Nephron (organoid): ENCODE results near the gene KRT72.

Experiments used
- H3K27ac Mint-ChIP-seq, 3 experiments: 2 replicates each; pipeline ENCODE4 v1.8.0; 2020; ENCODE audit warnings: mixed read lengths in 3 of 3, mild to moderate bottlenecking in 2 of 3, moderate library complexity in 1 of 3
- H3K27me3 Mint-ChIP-seq: 2 replicates; pipeline ENCODE4 v1.8.0; 2021; ENCODE audit warnings: low read depth, mild to moderate bottlenecking, moderate library complexity, mixed read lengths
- H3K36me3 Mint-ChIP-seq: 2 replicates; pipeline ENCODE4 v1.8.0; 2020; ENCODE audit warnings: low read depth, mixed read lengths
- H3K4me1 Mint-ChIP-seq: 2 replicates; pipeline ENCODE4 v1.8.0; 2020; ENCODE audit warnings: mixed read lengths
- H3K4me3 Mint-ChIP-seq, 3 experiments: 2 replicates each; pipeline ENCODE4 v1.8.0; 2020; ENCODE audit warnings: mild to moderate bottlenecking in 3 of 3, mixed read lengths in 3 of 3, moderate library complexity in 2 of 3
- H3K9me3 Mint-ChIP-seq: 2 replicates; pipeline ENCODE4 v1.8.0; 2020; ENCODE audit warnings: mixed read lengths
- CTCF ChIP-seq, 3 experiments: fragments of 200-600 bp; sonication (generic); IDR thresholded peaks; one replicate each; pipeline ENCODE4 v1.5.0; 2021; ENCODE audit warnings: antibody characterized with exemption in 3 of 3; ENCODE audit not compliant: unreplicated experiment in 3 of 3

Gene KRT72

GRCh38 chr12:52617403-52617785 lies 16.1 kb upstream of the KRT72 start:
- Mint-ChIP-seq H3K36me3 (no peaks in the 10 kb centered on the region), H3K4me1 (no peaks in the 10 kb centered on the region)

DNA sequence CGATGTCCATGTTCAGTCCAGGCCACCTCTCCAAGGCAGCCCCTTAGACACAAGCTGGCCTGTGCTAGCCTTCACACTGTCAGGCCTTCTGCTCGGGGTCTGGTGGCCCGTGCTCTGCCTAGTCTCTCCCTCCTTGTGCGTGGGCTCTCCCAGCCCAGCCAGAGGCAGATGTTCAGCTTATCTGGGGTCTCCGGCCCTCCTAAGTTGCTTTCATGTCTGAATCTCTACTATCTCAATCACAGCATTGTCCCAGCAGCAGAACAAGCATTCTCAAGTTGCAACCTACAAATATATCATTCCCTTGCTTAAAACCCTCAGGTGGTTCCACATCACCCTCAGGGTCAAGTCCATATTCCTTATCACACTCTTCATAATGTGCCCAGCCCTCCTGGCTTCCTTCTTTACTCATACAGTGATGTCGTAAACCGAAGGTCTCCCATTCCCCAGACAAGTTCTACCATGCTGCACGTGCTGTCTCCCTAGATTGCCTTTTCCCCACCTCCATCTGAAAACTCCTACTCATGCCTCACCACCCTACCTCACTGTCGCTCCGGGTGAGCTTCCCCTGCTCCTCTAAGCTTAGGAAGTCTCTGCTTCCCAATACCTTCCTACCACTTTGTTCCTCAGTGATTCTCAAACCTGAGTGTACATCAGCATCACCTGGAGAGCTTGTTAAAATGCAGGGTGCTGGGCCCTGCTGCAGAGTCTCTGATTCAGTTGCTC lies 15.6 kb upstream of the KRT72 start:
- no peak for TF ChIP-seq CTCF (IDR thresholded peaks at IDR 0.05; ENCODE audit: unreplicated experiment in 3 of 3)

More at GRCh38 chr12:52617403-52617785, 16.1 kb upstream of the KRT72 start:
- H3K9me3 Mint-ChIP-seq = no peaks in the 10 kb centered on the region
- no peak for TF ChIP-seq CTCF (IDR thresholded peaks at IDR 0.05; ENCODE audit: unreplicated experiment in 3 of 3)
- H3K4me3 Mint-ChIP-seq = no peak overlapping the region
- H3K27me3 Mint-ChIP-seq = peaks cover 33% of the 10 kb centered on the region
- H3K27ac Mint-ChIP-seq = no peak overlapping the region

DNA sequence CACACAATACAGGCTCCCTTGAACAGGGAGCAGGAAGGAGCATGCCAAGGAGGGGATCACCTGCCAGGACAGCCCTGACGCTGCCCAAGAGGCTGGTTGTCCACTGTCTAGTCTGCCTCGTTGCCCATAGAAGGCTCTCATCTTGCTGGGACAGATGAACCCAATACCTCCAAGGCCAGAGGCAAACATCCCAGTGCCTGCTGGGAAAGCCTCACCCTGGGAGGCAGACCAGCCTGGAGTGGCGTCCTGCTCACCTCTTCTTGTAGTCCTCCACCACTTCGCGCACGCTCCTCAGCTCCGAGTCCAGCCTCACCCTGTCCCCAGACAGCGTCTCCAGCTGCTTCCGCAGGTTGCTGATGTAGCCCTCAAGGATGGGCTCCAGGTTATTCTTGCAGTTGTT lies 14.6 kb upstream of the KRT72 start:
- Mint-ChIP-seq H3K36me3 (no peaks in the 10 kb centered on the region), H3K9me3 (no peaks in the 10 kb centered on the region), H3K4me3 (no peak overlapping the region), H3K4me1 (no peaks in the 10 kb centered on the region), H3K27me3 (peaks cover 46% of the 10 kb centered on the region), H3K27ac (no peak overlapping the region)
- TF ChIP-seq CTCF (IDR thresholded peaks at IDR 0.05; ENCODE audit: unreplicated experiment in 3 of 3) = no peak

More for the DNA sequence above, 15.6 kb upstream of the KRT72 start:
- H3K4me3 Mint-ChIP-seq = no peak overlapping the region
- H3K27me3 Mint-ChIP-seq = peaks cover 37% of the 10 kb centered on the region
- H3K9me3 Mint-ChIP-seq = no peaks in the 10 kb centered on the region
- no peaks in the 10 kb centered on the region for H3K4me1 Mint-ChIP-seq
- H3K27ac Mint-ChIP-seq = no peak overlapping the region
- no peaks in the 10 kb centered on the region for H3K36me3 Mint-ChIP-seq

GRCh38 chr12:52615208-52615868 lies 14.1 kb upstream of the KRT72 start:
- no peaks in the 10 kb centered on the region for H3K36me3 Mint-ChIP-seq
- H3K9me3 Mint-ChIP-seq = no peaks in the 10 kb centered on the region
- H3K27ac Mint-ChIP-seq = no peak overlapping the region

DNA sequence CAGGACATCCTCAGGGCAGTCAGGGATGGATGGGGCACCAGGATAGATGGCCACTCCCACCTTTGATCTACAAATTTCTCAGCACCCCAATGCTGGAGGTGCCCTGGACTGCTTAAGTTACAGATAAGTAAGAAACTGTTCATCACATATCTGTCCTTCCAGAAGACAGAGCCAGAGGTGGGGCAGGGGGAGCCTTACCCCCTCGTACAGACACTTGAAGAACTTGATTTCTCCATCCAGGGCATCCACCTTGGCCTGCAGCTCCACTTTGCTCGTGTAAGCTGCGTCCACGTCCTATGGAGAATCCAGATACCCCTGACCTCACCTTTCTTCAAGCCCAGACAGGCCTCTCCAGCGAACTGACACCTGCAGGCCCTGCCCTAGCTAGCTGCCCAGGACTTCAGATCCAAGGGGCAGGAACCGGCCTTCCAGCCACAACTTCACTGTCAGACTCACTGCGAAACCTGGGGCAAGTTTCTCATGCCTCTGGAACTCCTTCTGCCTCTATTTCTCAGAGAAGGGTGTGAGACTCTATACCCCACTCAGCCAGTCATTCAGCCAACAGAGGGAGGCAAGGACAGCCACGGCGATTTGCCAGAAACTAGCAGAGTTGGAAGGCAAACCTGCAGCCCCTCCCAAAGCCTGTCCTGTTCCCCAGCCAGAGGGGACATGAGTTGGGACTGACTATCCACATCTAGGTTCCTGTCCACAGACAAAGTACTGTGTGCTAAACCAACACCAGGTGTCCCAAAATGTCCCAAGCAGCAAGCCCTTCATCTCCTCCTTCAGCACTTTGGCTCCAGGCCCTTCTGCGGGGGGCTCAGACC lies 13.3 kb upstream of the KRT72 start:
- no peak overlapping the region for H3K27ac Mint-ChIP-seq
- TF ChIP-seq CTCF (IDR thresholded peaks at IDR 0.05; ENCODE audit: unreplicated experiment in 3 of 3) = no peak
- no peak overlapping the region for H3K4me3 Mint-ChIP-seq
- H3K4me1 Mint-ChIP-seq = no peaks in the 10 kb centered on the region
- H3K9me3 Mint-ChIP-seq = no peaks in the 10 kb centered on the region
- H3K27me3 Mint-ChIP-seq = peaks cover 53% of the 10 kb centered on the region
- no peaks in the 10 kb centered on the region for H3K36me3 Mint-ChIP-seq

More at GRCh38 chr12:52615208-52615868, 14.1 kb upstream of the KRT72 start:
- peaks cover 48% of the 10 kb centered on the region for H3K27me3 Mint-ChIP-seq
- no peaks in the 10 kb centered on the region for H3K4me1 Mint-ChIP-seq
- no peak overlapping the region for H3K4me3 Mint-ChIP-seq
- TF ChIP-seq CTCF (IDR thresholded peaks at IDR 0.05; ENCODE audit: unreplicated experiment in 3 of 3) = no peak
